Germinal center (tissue), 1 donor: ENCODE results near the gene CSK.
"Not testable (repeated sequence)": the region's sequence is repeated elsewhere in the genome, so short reads cannot be mapped to it uniquely, and the experiment has no call there.

ENCODE experiments used
- DNase-seq: peaks from one replicate; pipeline ENCODE4 v3.0.0; 2012; ENCODE audit warnings: mixed read lengths, low spot score

CSK gene

GRCh38 chr15:74781431-74782258 lies at the start of gene CSK:
Gene CSK (plus strand): TSS chr15:74782080. CDS start chr15:74798298, 16,218 bp downstream.
- DNase-seq: peak; percentile 89

- DNase-seq: no peak
Measured at GRCh38 chr15:74732846-74733245, 49.0 kb upstream of the CSK start.

GRCh38 chr15:74733269-74733668 lies 48.6 kb upstream of the CSK start:
- DNase-seq: no peak

- no peak for DNase-seq
Measured at GRCh38 chr15:74735305-74735704, 46.6 kb upstream of the CSK start.

GRCh38 chr15:74738239-74738638 lies 43.6 kb upstream of the CSK start:
- DNase-seq: not testable (repeated sequence)

GRCh38 chr15:74742422-74742821 lies 39.5 kb upstream of the CSK start:
- no peak for DNase-seq

- DNase-seq: no peak
Measured at GRCh38 chr15:74746389-74746788, 35.5 kb upstream of the CSK start.

- no peak for DNase-seq
Measured at GRCh38 chr15:74748322-74748946, 33.4 kb upstream of the CSK start, which contains the start of gene CYP1A2. Gene CYP1A2 (plus strand): TSS chr15:74748845. CDS start chr15:74749739, 894 bp downstream.

- DNase-seq: no peak
Measured at GRCh38 chr15:74749832-74750231, 32.0 kb upstream of the CSK start.

- no peak for DNase-seq
Measured at GRCh38 chr15:74750751-74751150, 31.1 kb upstream of the CSK start.

- no peak for DNase-seq
Measured at GRCh38 chr15:74752011-74752410, 29.9 kb upstream of the CSK start.

- no peak for DNase-seq
Measured at GRCh38 chr15:74752531-74752930, 29.3 kb upstream of the CSK start.

- no peak for DNase-seq
Measured at GRCh38 chr15:74754593-74755215, 27.2 kb upstream of the CSK start.

GRCh38 chr15:74758736-74759135 lies 23.1 kb upstream of the CSK start:
- DNase-seq: no peak

GRCh38 chr15:74762791-74763150 lies 19.1 kb upstream of the CSK start:
- no peak for DNase-seq

- DNase-seq: no peak
Measured at GRCh38 chr15:74763416-74763815, 18.5 kb upstream of the CSK start.

- no peak for DNase-seq
Measured at GRCh38 chr15:74767167-74768098, 14.4 kb upstream of the CSK start.

GRCh38 chr15:74768099-74768770 lies 13.6 kb upstream of the CSK start:
- no peak for DNase-seq

- DNase-seq: peak; percentile 73
Measured at GRCh38 chr15:74768771-74769342, 13.0 kb upstream of the CSK start.

GRCh38 chr15:74769463-74770025 lies 12.3 kb upstream of the CSK start:
- no peak for DNase-seq
